K562 (cell line): ENCODE data around the gene LINC00305. TPM values are rescaled to one million over a fixed set of nuclear protein-coding genes. Genes with fewer than 3 reads are reported as not detected.

ENCODE experiments used
- ATAC-seq: fragments of 200-7000 bp; cut with Tn5 transposase; 3 replicates; pipeline ENCODE4 v1.9.1; 2020; ENCODE audit warnings: moderate library complexity
- BruUV-seq: library from RNA; stranded (reverse); fragments of 400-500 nt; replicated peaks from 2 replicates; lab custom pipeline; 2021; lab: Mats Ljungman, UMichigan
- CTCF ChIA-PET: fragments of 300-600 bp; formaldehyde crosslinking; extraction: SDS; loops from one replicate; lab custom pipeline; 2021; ENCODE audit warnings: low intra/inter-chr PET ratio; lab: Yijun Ruan, JAX
- POLR2A ChIA-PET: fragments of 300-600, 350-650 bp; sonication (Branson Sonifier 250); formaldehyde crosslinking; extraction: SDS; loops from one replicate; lab custom pipeline; 2021; ENCODE audit warnings: antibody characterized with exemption, inconsistent platforms; lab: Yijun Ruan, JAX
- DNase-seq, 4 experiments: peaks; one replicate each; pipeline versions ENCODE4 v3.0.0 to v3.0.0-alpha.2; 2011 to 2018; ENCODE audit warnings: low spot score in 3 of 4, mixed read lengths in 3 of 4; ENCODE audit errors: extremely low read depth in 1 of 4
- FAIRE-seq: peaks from 2 replicates; lab custom pipeline; 2011; peaks lifted over from hg19 to GRCh38; lab: Jason Lieb, UNC
- H2AFZ ChIP-seq: 2 replicates; pipeline ENCODE4 v1.6.0; 2011; ENCODE audit warnings: low read depth, low read length, control low read depth, inconsistent platforms
- H3K27ac ChIP-seq: fragments of 200-600 bp; 3 replicates; pipeline ENCODE4 v1.8.0; 2011; ENCODE audit warnings: low read depth, mild to moderate bottlenecking, control low read depth, inconsistent platforms, low read length, moderate library complexity, mixed read lengths; ENCODE audit errors: extremely low read depth
- H3K27me3 ChIP-seq, 2 experiments: fragments of 300-600 bp in 1 of 2; 2 replicates in 1 of 2; 3 replicates in 1 of 2; pipeline versions ENCODE4 v1.6.0 to v1.8.0; 2011; ENCODE audit warnings: inconsistent platforms in 2 of 2, low read length in 2 of 2, mild to moderate bottlenecking in 1 of 2, mixed read lengths in 1 of 2, moderate library complexity in 1 of 2; ENCODE audit not compliant: control insufficient read depth in 2 of 2, insufficient read depth in 2 of 2
- H3K36me3 ChIP-seq: fragments of 300-600 bp; 3 replicates; pipeline ENCODE4 v1.8.0; 2011; ENCODE audit warnings: mild to moderate bottlenecking, low read length, inconsistent platforms; ENCODE audit not compliant: control insufficient read depth, insufficient read depth
- H3K4me1 ChIP-seq, 2 experiments: fragments of 200-600 bp in 1 of 2; replicated peaks in 1 of 2; 2 replicates in 1 of 2; 3 replicates in 1 of 2; pipeline versions ENCODE4 v1.5.1 to v1.8.0; 2011; ENCODE audit warnings: inconsistent platforms in 2 of 2, low read length in 2 of 2, mild to moderate bottlenecking in 1 of 2, mixed read lengths in 1 of 2, moderate library complexity in 1 of 2; ENCODE audit not compliant: control insufficient read depth in 2 of 2, insufficient read depth in 2 of 2
- H3K4me2 ChIP-seq: 2 replicates; pipeline ENCODE4 v1.6.1; 2011; ENCODE audit warnings: low read length, control low read depth, inconsistent platforms, mixed read lengths; ENCODE audit not compliant: insufficient read depth
- H3K4me3 ChIP-seq: fragments of 200-600 bp; sonication (generic), shearing (Covaris generic); 2 replicates; pipeline ENCODE4 v1.5.1; 2016; ENCODE audit warnings: control low read depth, inconsistent platforms
- H3K79me2 ChIP-seq: fragments of 200-600 bp; 3 replicates; pipeline ENCODE4 v1.8.0; 2011; ENCODE audit warnings: low read length, inconsistent platforms; ENCODE audit not compliant: control insufficient read depth, insufficient read depth
- H3K9ac ChIP-seq, 2 experiments: 2 replicates each; pipeline versions ENCODE4 v1.6.0 to v1.6.1; 2011; ENCODE audit warnings: low read depth in 2 of 2, low read length in 2 of 2, control low read depth in 1 of 2, inconsistent platforms in 1 of 2, mild to moderate bottlenecking in 1 of 2, mixed read lengths in 1 of 2; ENCODE audit not compliant: insufficient read depth in 1 of 2
- H3K9me1 ChIP-seq: one replicate; pipeline ENCODE4 v1.6.0; 2011; ENCODE audit warnings: inconsistent platforms, mild to moderate bottlenecking, low read length, moderate library complexity; ENCODE audit not compliant: control insufficient read depth, insufficient read depth
- H3K9me3 ChIP-seq: replicated peaks from 2 replicates; pipeline ENCODE4 v1.5.1; 2011; ENCODE audit warnings: low read depth, low read length, inconsistent platforms; ENCODE audit not compliant: control insufficient read depth, insufficient read depth
- H4K20me1 ChIP-seq: replicated peaks from 2 replicates; pipeline ENCODE4 v1.6.1; 2011; ENCODE audit warnings: low read length, inconsistent platforms, mixed read lengths; ENCODE audit not compliant: control insufficient read depth, insufficient read depth
- BHLHE40 ChIP-seq: IDR thresholded peaks from 2 replicates; pipeline ENCODE4 v1.6.1; 2011; ENCODE audit warnings: low read length, improper control_type of control experiment
- CREBBP ChIP-seq: IDR thresholded peaks from one replicate; pipeline ENCODE4 v1.6.1; 2012; ENCODE audit warnings: low read depth, mild to moderate bottlenecking, control low read depth, inconsistent platforms, low read length
- EZH2 ChIP-seq: IDR thresholded peaks from 2 replicates; pipeline ENCODE4 v1.6.1; 2012; ENCODE audit warnings: low read depth, mild to moderate bottlenecking, inconsistent platforms, low read length, borderline replicate concordance
- IRF9 ChIP-seq: fragments of 450-650 bp; IDR thresholded peaks from 2 replicates; pipeline ENCODE4 v1.6.1; 2016; ENCODE audit warnings: missing biosample characterization, missing genetic modification characterization
- LARP7 ChIP-seq: fragments of 450-650 bp; IDR thresholded peaks from 2 replicates; pipeline ENCODE4 v1.6.1; 2016
- SRSF7 ChIP-seq: fragments of 200-400 bp; formaldehyde crosslinking; optimal IDR thresholded peaks from 2 replicates; pipeline ENCODE3; 2017; ENCODE audit warnings: mild to moderate bottlenecking, low read depth, low read length
- ZBED1 ChIP-seq: IDR thresholded peaks from 2 replicates; pipeline ENCODE4 v1.6.1; 2014
- WGBS: fragments of 100-300 bp; shearing (Covaris generic); methylation state at CpG from one replicate; pipeline ENCODE4 v1.1.6; 2016; ENCODE audit warnings: low coverage, mixed read lengths; ENCODE audit not compliant: insufficient coverage; ENCODE audit errors: missing lambda C conversion rate; 5-methylcytosine and 5-hydroxymethylcytosine counted together
- in situ Hi-C: fragments of 300-500 bp; cut with MboI; formaldehyde crosslinking; loops from 4 replicates; pipeline ENCODE4 v1.15.0; 2018; ENCODE audit warnings: inconsistent platforms, mixed read lengths
- intact Hi-C: fragments of 100-400 bp; cut with micrococcal nuclease; formaldehyde crosslinking; loops from 2 replicates; pipeline ENCODE4 v1.14.2; 2022
- polyA plus RNA-seq, 8 experiments: library from polyadenylated mRNA; depleted of rRNA in 4 of 8; stranded (reverse) in 5 of 8; unstranded in 3 of 8; fragments of >200 nt; fragmentation: Nextera tagmentation in 2 of 8; fragmentation: Illumina TruSeq in 1 of 8; extraction: Ambion mirVana in 2 of 8; extraction: Trizol in 1 of 8; gene quantifications; 2 replicates each; pipeline versions ENCODE4 v1.2.1 to v1.2.3, GENCODE V29; 2011 to 2014; ENCODE audit warnings: inconsistent platforms in 1 of 8, missing spikeins in 1 of 8
- total RNA-seq, 7 experiments: library from RNA; depleted of rRNA in 6 of 7; stranded (reverse); fragments of >200 nt in 6 of 7; fragmentation: Illumina TruSeq in 2 of 7; extraction: Trizol in 2 of 7; gene quantifications; 2 replicates each; pipeline versions ENCODE4 v1.2.1 to v1.2.3, GENCODE V29; 2011 to 2021; ENCODE audit warnings: low replicate concordance in 1 of 7
- TF ChIP-seq, protein P1 (sequence below): IDR thresholded peaks from 2 replicates; pipeline ENCODE4 v1.6.1; 2014; ENCODE audit warnings: antibody characterized with exemption

LINC00305 gene
- total and polyA plus RNA-seq, 9 of the 15 experiments (the other 6 are each of a cell fraction or from before 2014, with no cell fraction given), result not detected

DNA sequence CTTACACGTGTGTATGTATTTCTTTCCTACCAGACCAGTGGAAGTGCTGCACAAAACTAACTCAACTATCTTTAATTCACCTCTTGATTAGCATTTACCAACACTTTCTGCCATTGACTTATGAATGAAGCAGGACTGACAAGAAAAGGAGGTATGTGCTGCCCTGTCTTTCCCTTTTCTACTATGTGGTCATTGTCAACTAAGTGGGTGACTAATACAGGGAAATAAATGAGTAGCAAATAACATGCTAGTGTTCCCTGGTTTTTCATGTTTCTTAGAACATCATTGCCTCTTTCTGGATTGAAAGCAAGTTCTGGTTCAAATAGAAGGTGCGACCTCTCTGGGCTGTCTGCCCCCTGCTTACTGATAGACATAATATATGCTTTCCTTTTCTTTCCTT lies 58.0 kb downstream of the LINC00305 start:
- H3K9me1 ChIP-seq, result no peaks in the 10 kb centered on the region
- no peak overlapping the region for H3K4me2 ChIP-seq
- no peaks in the 10 kb centered on the region for H3K36me3 ChIP-seq
- WGBS, result 0% methylated on average over 2 of the region's 2 CpGs
- no peak overlapping the region for H3K27ac ChIP-seq
- ChIA-PET CTCF (no interaction called here), POLR2A (no interaction called here)
- H3K9me3 ChIP-seq, result no peaks in the 10 kb centered on the region
- no peaks in the 10 kb centered on the region for H3K4me1 ChIP-seq
- H3K4me3 ChIP-seq, result no peak overlapping the region
- in situ Hi-C loops (no loop called here), intact Hi-C loops (no loop called here)
- H3K27me3 ChIP-seq, result no peaks in the 10 kb centered on the region
- H2AFZ ChIP-seq, result no peak overlapping the region
- no peak overlapping the region for H3K9ac ChIP-seq
- DNase-seq (no peak), ATAC-seq (no peak), FAIRE-seq (no peak)
- BruUV-seq, result no TSS peak
- H3K79me2 ChIP-seq, result no peaks in the 10 kb centered on the region
- no peaks in the 10 kb centered on the region for H4K20me1 ChIP-seq
- TF ChIP-seq LARP7 (no peak), SRSF7 (no peak), EZH2 (no peak), CREBBP (no peak), ZBED1 (no peak), IRF9 (tag) (no peak), BHLHE40 (no peak)
- TF ChIP-seq, protein P1, sequence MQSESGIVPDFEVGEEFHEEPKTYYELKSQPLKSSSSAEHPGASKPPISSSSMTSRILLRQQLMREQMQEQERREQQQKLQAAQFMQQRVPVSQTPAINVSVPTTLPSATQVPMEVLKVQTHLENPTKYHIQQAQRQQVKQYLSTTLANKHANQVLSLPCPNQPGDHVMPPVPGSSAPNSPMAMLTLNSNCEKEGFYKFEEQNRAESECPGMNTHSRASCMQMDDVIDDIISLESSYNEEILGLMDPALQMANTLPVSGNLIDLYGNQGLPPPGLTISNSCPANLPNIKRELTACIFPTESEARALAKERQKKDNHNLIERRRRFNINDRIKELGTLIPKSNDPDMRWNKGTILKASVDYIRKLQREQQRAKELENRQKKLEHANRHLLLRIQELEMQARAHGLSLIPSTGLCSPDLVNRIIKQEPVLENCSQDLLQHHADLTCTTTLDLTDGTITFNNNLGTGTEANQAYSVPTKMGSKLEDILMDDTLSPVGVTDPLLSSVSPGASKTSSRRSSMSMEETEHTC, result no peak
